DOHH2 (cell line): ENCODE results near the gene LAMA5.

ENCODE experiments used
- H3F3A ChIP-seq: fragments of 200-600 bp; sonication (generic), shearing (Covaris generic); 2 replicates; pipeline ENCODE4 v1.6.0; 2016; ENCODE audit warnings: antibody characterized with exemption, mild to moderate bottlenecking; ENCODE audit not compliant: control insufficient read depth, insufficient read depth
- H3K27ac ChIP-seq: fragments of 200-600 bp; sonication (generic); 2 replicates; pipeline ENCODE4 v1.5.1; 2014; ENCODE audit warnings: low read depth, mild to moderate bottlenecking, low read length, moderate library complexity
- H3K27me3 ChIP-seq: fragments of 200-600 bp; sonication (generic); 2 replicates; pipeline ENCODE4 v1.6.1; 2014; ENCODE audit warnings: mild to moderate bottlenecking, low read length, mixed read lengths; ENCODE audit not compliant: control insufficient read depth
- H3K36me3 ChIP-seq: fragments of 200-600 bp; sonication (generic); 2 replicates; pipeline ENCODE4 v1.6.1; 2014; ENCODE audit warnings: mild to moderate bottlenecking, low read length, moderate library complexity, mixed read lengths; ENCODE audit not compliant: control insufficient read depth
- H3K4me1 ChIP-seq: fragments of 200-600 bp; sonication (generic); 2 replicates; pipeline ENCODE4 v1.6.1; 2014; ENCODE audit warnings: mild to moderate bottlenecking, low read length, mixed read lengths; ENCODE audit not compliant: control insufficient read depth
- H3K4me2 ChIP-seq: fragments of 200-600 bp; sonication (generic); 2 replicates; pipeline ENCODE4 v1.6.0; 2014; ENCODE audit warnings: mild to moderate bottlenecking, low read length, moderate library complexity
- H3K4me3 ChIP-seq: fragments of 200-600 bp; sonication (generic); 2 replicates; pipeline ENCODE4 v1.5.1; 2014; ENCODE audit warnings: mild to moderate bottlenecking, low read length, mixed read lengths
- H3K79me2 ChIP-seq: fragments of 200-600 bp; sonication (generic); 2 replicates; pipeline ENCODE4 v1.6.1; 2014; ENCODE audit warnings: mild to moderate bottlenecking, low read length, mixed read lengths; ENCODE audit not compliant: control insufficient read depth
- H3K9me2 ChIP-seq: fragments of 200-600 bp; sonication (generic); replicated peaks from 2 replicates; pipeline ENCODE4 v1.6.1; 2014; ENCODE audit warnings: mild to moderate bottlenecking, low read length, mixed read lengths; ENCODE audit not compliant: control insufficient read depth
- H3K9me3 ChIP-seq: fragments of 200-600 bp; sonication (generic); 2 replicates; pipeline ENCODE4 v1.6.1; 2014; ENCODE audit warnings: antibody characterized with exemption, low read length, mixed read lengths; ENCODE audit not compliant: control insufficient read depth, insufficient read depth
- H4K20me1 ChIP-seq: fragments of 200-600 bp; sonication (generic); 2 replicates; pipeline ENCODE4 v1.6.0; 2014; ENCODE audit warnings: low read depth, mild to moderate bottlenecking, antibody characterized with exemption, low read length, moderate library complexity; ENCODE audit not compliant: control insufficient read depth, insufficient read depth
- EZH2phosphoT487 ChIP-seq: fragments of 200-600 bp; sonication (generic); IDR thresholded peaks from 2 replicates; pipeline ENCODE4 v1.6.1; 2017; ENCODE audit warnings: borderline replicate concordance, mild to moderate bottlenecking, antibody characterized with exemption, low read length, moderate library complexity, mixed read lengths
- TF ChIP-seq, protein P1 (sequence below): fragments of 200-600 bp; sonication (generic); IDR thresholded peaks from one replicate; pipeline ENCODE4 v1.5.1; 2014; ENCODE audit warnings: antibody characterized with exemption, mild to moderate bottlenecking, low read depth, low read length; ENCODE audit not compliant: poor library complexity, severe bottlenecking

The LAMA5 gene

DNA sequence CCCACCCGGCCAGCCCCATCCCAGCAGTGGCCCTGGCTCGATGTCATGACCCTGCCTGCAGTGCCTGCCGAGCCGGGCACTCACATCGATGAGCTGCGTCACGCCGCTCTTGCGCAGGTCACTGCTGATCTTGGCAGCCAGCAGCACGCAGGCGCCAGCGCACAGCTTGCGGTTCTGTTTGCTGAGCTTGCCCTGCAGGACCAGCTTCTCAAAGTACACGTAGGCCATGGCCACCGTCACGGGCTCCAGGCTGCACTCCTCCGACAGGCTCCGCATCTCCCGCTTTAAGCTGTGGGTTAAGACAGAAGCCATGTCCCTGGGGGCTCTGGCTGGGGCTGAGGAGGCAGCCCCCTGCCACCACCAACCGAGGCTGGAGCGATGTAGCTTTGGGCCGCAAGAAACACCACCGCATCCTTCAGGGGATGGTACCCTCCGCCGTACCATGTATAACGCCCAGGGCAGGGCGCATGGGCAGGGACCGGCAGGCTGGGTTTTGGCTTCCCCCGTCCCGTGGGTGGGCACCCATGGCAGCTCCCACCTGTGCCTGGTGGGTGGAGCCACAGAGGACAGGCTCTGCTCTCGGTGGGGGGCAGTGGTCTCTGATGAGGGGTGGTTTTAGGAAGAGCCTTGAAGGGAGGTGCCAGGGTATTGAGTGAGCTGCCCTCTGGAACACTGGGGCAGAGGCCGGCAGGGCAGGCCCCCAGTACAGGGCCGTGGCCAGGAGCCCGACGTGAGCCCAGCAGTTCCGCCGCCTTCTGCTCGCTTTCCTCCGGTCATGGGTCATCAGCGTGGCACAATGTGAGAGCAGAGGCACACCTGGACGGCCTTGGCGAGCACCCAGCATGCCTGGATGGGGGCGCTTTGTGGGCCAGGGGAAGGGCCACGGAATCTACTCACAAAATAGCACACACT lies 24.3 kb upstream of the LAMA5 start:
- Histone ChIP-seq H3K27me3 (no peaks in the 10 kb centered on the region), H3K27ac (no peak overlapping the region), H3K79me2 (peaks cover 33% of the 10 kb centered on the region), H3F3A (peaks cover 34% of the 10 kb centered on the region), H3K4me3 (no peak overlapping the region), H3K9me2 (no peaks in the 10 kb centered on the region), H3K4me2 (no peak overlapping the region), H3K36me3 (peaks cover 52% of the 10 kb centered on the region), H4K20me1 (peaks cover 11% of the 10 kb centered on the region; the same call in 1 of the 2 replicates), H3K4me1 (peaks cover 12% of the 10 kb centered on the region), H3K9me3 (no peaks in the 10 kb centered on the region)
- TF ChIP-seq, protein P1, sequence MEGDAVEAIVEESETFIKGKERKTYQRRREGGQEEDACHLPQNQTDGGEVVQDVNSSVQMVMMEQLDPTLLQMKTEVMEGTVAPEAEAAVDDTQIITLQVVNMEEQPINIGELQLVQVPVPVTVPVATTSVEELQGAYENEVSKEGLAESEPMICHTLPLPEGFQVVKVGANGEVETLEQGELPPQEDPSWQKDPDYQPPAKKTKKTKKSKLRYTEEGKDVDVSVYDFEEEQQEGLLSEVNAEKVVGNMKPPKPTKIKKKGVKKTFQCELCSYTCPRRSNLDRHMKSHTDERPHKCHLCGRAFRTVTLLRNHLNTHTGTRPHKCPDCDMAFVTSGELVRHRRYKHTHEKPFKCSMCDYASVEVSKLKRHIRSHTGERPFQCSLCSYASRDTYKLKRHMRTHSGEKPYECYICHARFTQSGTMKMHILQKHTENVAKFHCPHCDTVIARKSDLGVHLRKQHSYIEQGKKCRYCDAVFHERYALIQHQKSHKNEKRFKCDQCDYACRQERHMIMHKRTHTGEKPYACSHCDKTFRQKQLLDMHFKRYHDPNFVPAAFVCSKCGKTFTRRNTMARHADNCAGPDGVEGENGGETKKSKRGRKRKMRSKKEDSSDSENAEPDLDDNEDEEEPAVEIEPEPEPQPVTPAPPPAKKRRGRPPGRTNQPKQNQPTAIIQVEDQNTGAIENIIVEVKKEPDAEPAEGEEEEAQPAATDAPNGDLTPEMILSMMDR: no peak
- TF ChIP-seq EZH2phosphoT487: no peak

DNA sequence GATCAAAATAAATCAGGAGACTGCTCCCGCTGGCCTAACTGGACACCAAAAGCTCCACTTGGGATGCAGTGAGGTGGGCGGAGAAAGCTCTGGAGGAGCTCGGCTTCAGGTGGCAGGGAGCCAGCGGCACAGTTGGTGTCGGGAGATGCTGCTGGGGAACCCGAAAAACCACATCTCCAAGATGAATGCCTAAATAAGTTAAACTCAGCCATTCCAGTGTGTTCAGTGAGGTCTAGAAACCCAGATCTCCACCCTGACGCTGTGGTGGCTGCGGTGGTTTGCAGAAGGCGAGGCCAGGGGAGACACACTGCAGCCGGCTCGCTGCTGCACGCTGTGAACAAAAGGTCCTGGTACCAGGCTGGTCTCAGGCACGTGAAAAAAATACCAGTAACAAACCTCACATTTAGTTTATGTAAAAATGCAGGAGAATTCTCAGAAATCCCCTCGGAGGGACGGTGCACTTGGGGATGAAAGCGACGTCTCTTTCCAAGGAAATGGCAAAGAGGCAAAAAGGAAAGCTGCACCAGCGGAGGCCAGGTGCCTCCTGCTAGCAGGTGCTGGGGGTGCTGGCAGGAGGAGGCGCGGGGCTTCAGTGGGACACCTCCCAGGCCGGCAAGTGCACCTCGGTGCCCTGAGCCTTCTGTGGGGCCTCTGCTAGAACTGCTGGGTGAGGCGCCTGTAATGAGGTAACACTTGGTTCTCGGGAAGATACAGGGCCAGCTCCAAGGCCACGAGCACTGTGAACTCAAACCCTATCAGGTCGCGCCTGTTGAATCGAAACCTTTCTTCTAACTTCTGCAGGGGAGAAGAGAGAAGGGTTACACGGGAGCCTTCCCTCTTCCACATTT lies 23.4 kb upstream of the LAMA5 start:
- H3K27me3 ChIP-seq: no peaks in the 10 kb centered on the region
- H3K27ac ChIP-seq: no peak overlapping the region
- peaks cover 58% of the 10 kb centered on the region for H3K36me3 ChIP-seq
- H3K4me1 ChIP-seq: peaks cover 12% of the 10 kb centered on the region
- H3K9me3 ChIP-seq: no peaks in the 10 kb centered on the region
- H3K4me3 ChIP-seq: no peak overlapping the region
- peaks cover 11% of the 10 kb centered on the region; the same call in 1 of the 2 replicates for H4K20me1 ChIP-seq
- peaks cover 34% of the 10 kb centered on the region for H3F3A ChIP-seq
- H3K9me2 ChIP-seq: no peaks in the 10 kb centered on the region
- H3K79me2 ChIP-seq: peaks cover 42% of the 10 kb centered on the region
- no peak overlapping the region for H3K4me2 ChIP-seq
- TF ChIP-seq, protein P1: no peak
- no peak for TF ChIP-seq EZH2phosphoT487

- Histone ChIP-seq H4K20me1 (peaks cover 11% of the 10 kb centered on the region), H3K27ac (no peak overlapping the region), H3F3A (peaks cover 34% of the 10 kb centered on the region), H3K4me3 (no peak overlapping the region), H3K36me3 (peaks cover 63% of the 10 kb centered on the region), H3K9me3 (no peaks in the 10 kb centered on the region), H3K79me2 (peaks cover 51% of the 10 kb centered on the region), H3K9me2 (no peaks in the 10 kb centered on the region), H3K27me3 (no peaks in the 10 kb centered on the region), H3K4me2 (no peak overlapping the region), H3K4me1 (peaks cover 21% of the 10 kb centered on the region)
- TF ChIP-seq EZH2phosphoT487: no peak
- TF ChIP-seq, protein P1: no peak
Observed at GRCh38 chr20:62389601-62390087, 22.5 kb upstream of the LAMA5 start.
